GM12892 (cell line): ENCODE measurements around the gene ZNF408.

Source experiments
- POLR2A ChIP-seq: IDR thresholded peaks from 2 replicates; pipeline ENCODE4 v1.6.1; 2011; ENCODE audit warnings: low read depth, low read length, control low read depth
- POLR2AphosphoS5 ChIP-seq: IDR thresholded peaks from 2 replicates; pipeline ENCODE4 v1.6.1; 2011; ENCODE audit warnings: low read depth, low read length, control low read depth
- TAF1 ChIP-seq: IDR thresholded peaks from 2 replicates; pipeline ENCODE4 v1.6.1; 2011; ENCODE audit warnings: low read depth, mild to moderate bottlenecking, control low read depth, low read length, borderline replicate concordance

- no peak for TF ChIP-seq POLR2A
- no peak for TF ChIP-seq POLR2AphosphoS5
- no peak for TF ChIP-seq TAF1
These were observed 42.6 kb upstream of the ZNF408 start for GRCh38 chr11:46658259-46658658.
